Mesendoderm (in vitro differentiated cells): ENCODE data around the gene GALNTL6.

Experiments
- DNase-seq: peaks from one replicate; pipeline ENCODE4 v3.0.0; 2013
- H2AK5ac ChIP-seq: 2 replicates; pipeline ENCODE4 v1.6.1; 2013; ENCODE audit warnings: low read length, inconsistent platforms
- H2BK120ac ChIP-seq: 2 replicates; pipeline ENCODE4 v1.6.1; 2013; ENCODE audit warnings: low read depth, mild to moderate bottlenecking, low read length, moderate library complexity, mixed read lengths
- H2BK15ac ChIP-seq: replicated peaks from 2 replicates; pipeline ENCODE4 v1.6.1; 2013; ENCODE audit warnings: low read depth, mild to moderate bottlenecking, moderate library complexity
- H2BK5ac ChIP-seq: 2 replicates; pipeline ENCODE4 v1.6.1; 2013; ENCODE audit warnings: low read length, inconsistent platforms
- H3K18ac ChIP-seq: 2 replicates; pipeline ENCODE4 v1.6.1; 2013; ENCODE audit warnings: mild to moderate bottlenecking, low read length, mixed read lengths
- H3K23ac ChIP-seq: one replicate; pipeline ENCODE4 v1.6.1; 2013; ENCODE audit warnings: low read length
- H3K27ac ChIP-seq: 2 replicates; pipeline ENCODE4 v1.5.1; 2013; ENCODE audit warnings: low read depth, mild to moderate bottlenecking, inconsistent platforms, low read length, moderate library complexity
- H3K27me3 ChIP-seq: 2 replicates; pipeline ENCODE4 v1.6.1; 2013; ENCODE audit warnings: low read length, control low read depth, mild to moderate bottlenecking, inconsistent platforms; ENCODE audit not compliant: insufficient read depth, poor library complexity
- H3K36me3 ChIP-seq: 2 replicates; pipeline ENCODE4 v1.6.1; 2013; ENCODE audit warnings: low read length, inconsistent platforms; ENCODE audit not compliant: control insufficient read depth, insufficient read depth
- H3K4ac ChIP-seq: one replicate; pipeline ENCODE4 v1.6.1; 2013; ENCODE audit warnings: low read depth, mild to moderate bottlenecking, low read length, moderate library complexity
- H3K4me1 ChIP-seq: 2 replicates; pipeline ENCODE4 v1.6.1; 2013; ENCODE audit warnings: low read depth, low read length, inconsistent platforms; ENCODE audit not compliant: control insufficient read depth
- H3K4me2 ChIP-seq: 2 replicates; pipeline ENCODE4 v1.6.1; 2013; ENCODE audit warnings: low read length
- H3K4me3 ChIP-seq: 2 replicates; pipeline ENCODE4 v1.5.1; 2013; ENCODE audit warnings: mild to moderate bottlenecking, low read length
- H3K56ac ChIP-seq: one replicate; pipeline ENCODE4 v1.6.1; 2013; ENCODE audit warnings: low read length
- H3K79me1 ChIP-seq: 2 replicates; pipeline ENCODE4 v1.6.1; 2013; ENCODE audit warnings: low read length, inconsistent platforms
- H3K79me2 ChIP-seq: 2 replicates; pipeline ENCODE4 v1.6.1; 2013; ENCODE audit warnings: mild to moderate bottlenecking, low read length; ENCODE audit not compliant: control insufficient read depth, insufficient read depth
- H3K9ac ChIP-seq: 2 replicates; pipeline ENCODE4 v1.6.1; 2013; ENCODE audit warnings: low read length, inconsistent platforms
- H4K5ac ChIP-seq: one replicate; pipeline ENCODE4 v1.6.1; 2013; ENCODE audit warnings: low read length
- H4K8ac ChIP-seq: one replicate; pipeline ENCODE4 v1.6.1; 2013; ENCODE audit warnings: low read depth, mild to moderate bottlenecking, control low read depth, low read length, moderate library complexity
- WGBS: extraction: QIAGEN DNeasy Blood & Tissue Kit; methylation state at CpG from one replicate; pipeline ENCODE4 v1.1.7; 2013; ENCODE audit warnings: low lambda C conversion rate, missing lambda C conversion rate; ENCODE audit not compliant: insufficient coverage; ENCODE audit errors: extremely low coverage; 5-methylcytosine and 5-hydroxymethylcytosine counted together

Gene GALNTL6

GRCh38 chr4:172692701-172693100, 879.5 kb downstream of the GALNTL6 start:
- H3K79me1 ChIP-seq: no peaks in the 10 kb centered on the region

GRCh38 chr4:172698256-172698655, 885.1 kb downstream of the GALNTL6 start:
- no peak for DNase-seq
- Histone ChIP-seq H3K36me3 (no peaks in the 10 kb centered on the region), H4K8ac (no peak overlapping the region), H3K4ac (no peak overlapping the region), H3K56ac (no peak overlapping the region), H3K4me3 (no peak overlapping the region), H2AK5ac (no peak overlapping the region), H2BK15ac (no peak overlapping the region), H2BK5ac (no peak overlapping the region), H3K9ac (no peak overlapping the region), H3K23ac (no peak overlapping the region), H3K27me3 (no peaks in the 10 kb centered on the region), H3K27ac (no peak overlapping the region), H3K79me2 (no peaks in the 10 kb centered on the region), H2BK120ac (no peak overlapping the region), H3K4me2 (no peak overlapping the region), H4K5ac (no peak overlapping the region), H3K79me1 (no peaks in the 10 kb centered on the region), H3K4me1 (no peaks in the 10 kb centered on the region), H3K18ac (no peak overlapping the region)
- no CpG with 5 or more reads among the region's 4 CpGs for WGBS

More at GRCh38 chr4:172692701-172693100, 879.5 kb downstream of the GALNTL6 start:
- no peak overlapping the region for H3K4me3 ChIP-seq
- H3K18ac ChIP-seq: no peak overlapping the region
- H2BK15ac ChIP-seq: no peak overlapping the region
- no peak overlapping the region for H2AK5ac ChIP-seq
- no peaks in the 10 kb centered on the region for H3K79me2 ChIP-seq
- no peaks in the 10 kb centered on the region for H3K4me1 ChIP-seq
- H3K27me3 ChIP-seq: no peaks in the 10 kb centered on the region
- no peak overlapping the region for H2BK5ac ChIP-seq
- H3K27ac ChIP-seq: no peak overlapping the region
- H2BK120ac ChIP-seq: no peak overlapping the region
- no CpG with 5 or more reads among the region's 2 CpGs for WGBS
- H3K9ac ChIP-seq: no peak overlapping the region
- H3K4me2 ChIP-seq: no peak overlapping the region
- H3K4ac ChIP-seq: no peak overlapping the region
- H4K8ac ChIP-seq: no peak overlapping the region
- no peak for DNase-seq
- H3K56ac ChIP-seq: no peak overlapping the region
- H3K23ac ChIP-seq: no peak overlapping the region
- no peak overlapping the region for H4K5ac ChIP-seq
- H3K36me3 ChIP-seq: no peaks in the 10 kb centered on the region

DNA sequence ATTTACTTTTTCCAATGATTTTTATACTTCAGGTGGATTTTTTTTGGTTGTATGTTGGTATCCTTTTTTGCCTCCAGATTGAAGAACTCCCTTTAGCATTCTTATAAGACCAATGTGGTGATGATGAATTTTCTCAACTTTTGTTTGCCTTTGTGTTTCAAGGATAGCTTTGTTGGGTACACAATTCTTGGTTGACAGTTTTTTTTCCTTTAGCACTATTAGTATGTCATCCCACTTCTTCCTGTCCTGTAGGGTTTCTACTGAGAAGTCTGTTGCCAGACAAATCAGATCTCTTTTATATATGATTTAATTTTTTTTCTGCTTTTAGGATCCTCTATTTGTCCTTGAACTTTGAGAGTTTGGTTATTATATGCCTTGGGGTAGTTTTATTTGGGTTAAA, 892.4 kb downstream of the GALNTL6 start:
- DNase-seq: no peak
- Histone ChIP-seq H3K4me2 (no peak overlapping the region), H4K8ac (no peak overlapping the region), H3K36me3 (no peaks in the 10 kb centered on the region), H3K27me3 (no peaks in the 10 kb centered on the region), H2AK5ac (no peak overlapping the region), H3K4me1 (no peaks in the 10 kb centered on the region), H3K9ac (no peak overlapping the region), H3K27ac (no peak overlapping the region), H3K4me3 (no peak overlapping the region), H2BK15ac (no peak overlapping the region), H4K5ac (no peak overlapping the region), H2BK120ac (no peak overlapping the region), H3K23ac (no peak overlapping the region), H3K4ac (no peak overlapping the region), H2BK5ac (no peak overlapping the region), H3K56ac (no peak overlapping the region), H3K18ac (no peak overlapping the region), H3K79me1 (no peaks in the 10 kb centered on the region), H3K79me2 (no peaks in the 10 kb centered on the region)

DNA sequence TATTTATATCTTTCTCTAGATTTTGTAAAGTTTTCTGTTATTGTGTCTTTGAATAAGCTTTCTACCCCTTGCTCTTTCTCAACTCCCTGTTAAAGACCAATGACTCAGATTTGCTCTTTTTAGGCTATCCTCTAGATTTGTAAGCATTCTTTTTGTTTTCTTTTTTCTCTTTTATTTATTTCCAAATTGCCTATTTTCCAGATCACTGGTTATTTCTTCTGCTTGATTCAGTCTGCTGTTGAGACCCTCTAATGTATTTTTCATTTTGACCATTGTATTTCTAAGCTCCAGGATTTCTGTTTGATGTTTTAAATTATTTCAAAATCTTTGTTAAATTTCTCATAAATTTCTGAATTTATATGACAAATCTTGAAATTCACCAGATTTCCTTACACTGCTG, 892.8 kb downstream of the GALNTL6 start:
- no peaks in the 10 kb centered on the region for H3K27me3 ChIP-seq
- no peak overlapping the region for H3K4ac ChIP-seq
- no peaks in the 10 kb centered on the region for H3K79me2 ChIP-seq
- H3K4me1 ChIP-seq: no peaks in the 10 kb centered on the region
- no peaks in the 10 kb centered on the region for H3K36me3 ChIP-seq
- H3K4me3 ChIP-seq: no peak overlapping the region
- no peak overlapping the region for H3K18ac ChIP-seq
- H2BK120ac ChIP-seq: no peak overlapping the region
- H2AK5ac ChIP-seq: no peak overlapping the region
- no peak overlapping the region for H3K4me2 ChIP-seq
- H2BK15ac ChIP-seq: no peak overlapping the region
- no peak overlapping the region for H3K27ac ChIP-seq
- DNase-seq: no peak
- no peak overlapping the region for H4K8ac ChIP-seq
- H3K9ac ChIP-seq: no peak overlapping the region
- H2BK5ac ChIP-seq: no peak overlapping the region
- no peak overlapping the region for H3K23ac ChIP-seq
- H4K5ac ChIP-seq: no peak overlapping the region
- no peak overlapping the region for H3K56ac ChIP-seq
- no peaks in the 10 kb centered on the region for H3K79me1 ChIP-seq

GRCh38 chr4:172707622-172708021, 894.4 kb downstream of the GALNTL6 start:
- no peak overlapping the region for H4K5ac ChIP-seq
- DNase-seq: peak; percentile 79
- H3K4me3 ChIP-seq: no peak overlapping the region
- no peak overlapping the region for H2BK15ac ChIP-seq
- no peaks in the 10 kb centered on the region for H3K79me2 ChIP-seq
- no peak overlapping the region for H4K8ac ChIP-seq
- no peaks in the 10 kb centered on the region for H3K27me3 ChIP-seq
- H3K27ac ChIP-seq: no peak overlapping the region
- no peak overlapping the region for H2AK5ac ChIP-seq
- H3K18ac ChIP-seq: no peak overlapping the region
- H3K79me1 ChIP-seq: no peaks in the 10 kb centered on the region
- no peak overlapping the region for H2BK5ac ChIP-seq
- H3K56ac ChIP-seq: no peak overlapping the region
- H3K36me3 ChIP-seq: no peaks in the 10 kb centered on the region
- H3K4ac ChIP-seq: no peak overlapping the region
- no peak overlapping the region for H2BK120ac ChIP-seq
- H3K23ac ChIP-seq: no peak overlapping the region
- WGBS: no CpG with 5 or more reads among the region's 1 CpG
- no peak overlapping the region for H3K9ac ChIP-seq
- no peak overlapping the region for H3K4me2 ChIP-seq
- H3K4me1 ChIP-seq: no peaks in the 10 kb centered on the region

DNA sequence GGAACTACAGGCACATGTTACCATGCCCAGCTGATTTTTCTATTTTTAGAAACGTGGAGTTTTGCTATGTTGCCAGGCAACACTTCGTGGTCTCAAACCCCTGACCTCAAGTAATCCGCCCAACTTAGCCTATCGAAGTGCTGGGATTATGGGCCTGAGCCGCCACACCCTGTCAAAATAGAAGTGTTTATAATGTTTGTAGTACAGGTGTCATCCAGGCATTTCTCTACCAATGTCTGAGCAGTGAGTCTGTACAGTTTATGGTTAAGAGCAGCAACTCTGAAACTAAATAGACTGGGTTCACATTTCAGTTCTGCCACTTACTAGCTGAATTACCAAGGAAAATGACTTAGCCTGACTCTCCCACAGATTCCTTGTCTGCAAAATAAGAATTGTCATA, 895.0 kb downstream of the GALNTL6 start:
- Histone ChIP-seq H3K36me3 (no peaks in the 10 kb centered on the region), H3K4me3 (no peak overlapping the region), H3K4ac (no peak overlapping the region), H4K5ac (no peak overlapping the region), H2AK5ac (no peak overlapping the region), H2BK5ac (no peak overlapping the region), H3K27ac (no peak overlapping the region), H3K4me1 (no peaks in the 10 kb centered on the region), H3K4me2 (no peak overlapping the region), H3K23ac (no peak overlapping the region), H3K79me1 (no peaks in the 10 kb centered on the region), H3K27me3 (no peaks in the 10 kb centered on the region), H2BK120ac (no peak overlapping the region), H3K18ac (no peak overlapping the region), H3K9ac (no peak overlapping the region), H3K56ac (no peak overlapping the region), H3K79me2 (no peaks in the 10 kb centered on the region), H2BK15ac (no peak overlapping the region), H4K8ac (no peak overlapping the region)
- peak; percentile 47 for DNase-seq
- no CpG with 5 or more reads among the region's 5 CpGs for WGBS
